HG02759 (cell line): ENCODE results near the gene TTN.

ENCODE experiments used
- ATAC-seq: cut with Tn5 transposase; IDR thresholded peaks from one replicate; pipeline ENCODE4 v1.9.1; 2021; ENCODE audit warnings: mild to moderate bottlenecking, moderate library complexity; ENCODE audit not compliant: unreplicated experiment

TTN gene

GRCh38 chr2:178756843-178757242, 50.4 kb downstream of the TTN start:
- no peak for ATAC-seq

GRCh38 chr2:178756343-178756742, 50.9 kb downstream of the TTN start:
- no peak for ATAC-seq

- no peak for ATAC-seq
Observed at GRCh38 chr2:178747767-178748166, 59.5 kb downstream of the TTN start.

- no peak for ATAC-seq
Observed at GRCh38 chr2:178734518-178734917, 72.7 kb downstream of the TTN start.

- ATAC-seq, result no peak
Observed at GRCh38 chr2:178733975-178734374, 73.2 kb downstream of the TTN start.

- ATAC-seq, result no peak
Observed at GRCh38 chr2:178732913-178733312, 74.3 kb downstream of the TTN start.

GRCh38 chr2:178731300-178731699, 75.9 kb downstream of the TTN start:
- no peak for ATAC-seq

- no peak for ATAC-seq
Observed at GRCh38 chr2:178730049-178730448, 77.2 kb downstream of the TTN start.

GRCh38 chr2:178723786-178724346, 83.4 kb downstream of the TTN start:
- ATAC-seq, result no peak

GRCh38 chr2:178722296-178722695, 84.9 kb downstream of the TTN start:
- no peak for ATAC-seq

- no peak for ATAC-seq
Observed at GRCh38 chr2:178718988-178719387, 88.2 kb downstream of the TTN start.

- no peak for ATAC-seq
Observed at GRCh38 chr2:178718283-178718682, 88.9 kb downstream of the TTN start.

- ATAC-seq, result no peak
Observed at GRCh38 chr2:178716394-178716793, 90.8 kb downstream of the TTN start.

GRCh38 chr2:178715366-178715765, 91.9 kb downstream of the TTN start:
- ATAC-seq, result no peak

GRCh38 chr2:178707476-178707875, 99.7 kb downstream of the TTN start:
- ATAC-seq, result no peak

GRCh38 chr2:178704876-178705275, 102.3 kb downstream of the TTN start:
- no peak for ATAC-seq

- ATAC-seq, result no peak
Observed at GRCh38 chr2:178702361-178702760, 104.9 kb downstream of the TTN start.

- ATAC-seq, result no peak
Observed at GRCh38 chr2:178700922-178701342, 106.3 kb downstream of the TTN start.

- ATAC-seq, result no peak
Observed at GRCh38 chr2:178700136-178700535, 107.1 kb downstream of the TTN start.

GRCh38 chr2:178692845-178693244, 114.4 kb downstream of the TTN start:
- no peak for ATAC-seq

- ATAC-seq, result no peak
Observed at GRCh38 chr2:178689808-178690207, 117.4 kb downstream of the TTN start.

- ATAC-seq, result no peak
Observed at GRCh38 chr2:178683877-178684276, 123.3 kb downstream of the TTN start.

GRCh38 chr2:178681081-178681480, 126.1 kb downstream of the TTN start:
- no peak for ATAC-seq
